Prostate gland (tissue), 2 donors: ENCODE measurements around the gene ZFP69B. TPM values are rescaled to one million over a fixed set of nuclear protein-coding genes. Genes with fewer than 3 reads are reported as not detected.

Experiments
- DNase-seq: peaks from one replicate; pipeline ENCODE4 v3.0.0-alpha.2; 2019; ENCODE audit warnings: low spot score
- H3K27ac ChIP-seq, 2 donors: fragments of 200-600 bp; sonication (generic); 2 replicates each; pipeline ENCODE4 v1.5.1; 2017 to 2019
- H3K27me3 ChIP-seq: fragments of 200-600 bp; sonication (generic); replicated peaks from 2 replicates; pipeline ENCODE4 v1.5.1; 2019; ENCODE audit not compliant: insufficient read depth
- H3K36me3 ChIP-seq, 2 donors: fragments of 200-600 bp; sonication (generic); 1 replicate in 1 of 2; 2 replicates in 1 of 2; pipeline versions ENCODE4 v1.5.1 to v1.8.1; 2017 to 2019
- H3K4me1 ChIP-seq: fragments of 200-600 bp; sonication (generic); replicated peaks from 2 replicates; pipeline ENCODE4 v1.5.1; 2019
- H3K4me3 ChIP-seq, 2 donors: fragments of 200-600 bp; sonication (generic); 2 replicates each; pipeline ENCODE4 v1.5.1; 2017 to 2019
- H3K9me3 ChIP-seq: fragments of 200-600 bp; sonication (generic); 2 replicates; pipeline ENCODE4 v1.5.1; 2017
- POLR2A ChIP-seq: fragments of 450-650 bp; IDR thresholded peaks from one replicate; pipeline ENCODE4 v1.6.1; 2016; ENCODE audit warnings: antibody characterized with exemption, mild to moderate bottlenecking
- POLR2AphosphoS5 ChIP-seq: sonication (generic); formaldehyde crosslinking; IDR thresholded peaks from one replicate; pipeline ENCODE4 v1.6.1; 2017; ENCODE audit warnings: antibody characterized with exemption
- WGBS: methylation state at CpG from one replicate; pipeline ENCODE4 v1.1.5; 2018; 5-methylcytosine and 5-hydroxymethylcytosine counted together
- intact Hi-C: fragments of 100-400 bp; cut with DNase I; formaldehyde crosslinking; loops from one replicate; pipeline ENCODE4 v1.14.2; 2022
- total RNA-seq, 2 donors: library from RNA; depleted of rRNA; stranded (reverse); fragments of >200 nt; gene quantifications; one replicate each; pipeline ENCODE4 v1.1.0, GENCODE V29; 2016
- TF ChIP-seq, protein P1 (sequence below), 4 experiments: fragments of 200-600 bp in 2 of 4; fragments of 450-650 bp in 2 of 4; sonication (generic) in 2 of 4; IDR thresholded peaks; 1 replicate in 3 of 4; 2 replicates in 1 of 4; pipeline ENCODE4 v1.5.1; 2016 to 2019; ENCODE audit warnings: antibody characterized with exemption in 4 of 4, mild to moderate bottlenecking in 2 of 4, moderate library complexity in 2 of 4

ZFP69B gene
- total RNA-seq, 2 donors from 2014 or later: 0.46 to 2.9 TPM

DNA sequence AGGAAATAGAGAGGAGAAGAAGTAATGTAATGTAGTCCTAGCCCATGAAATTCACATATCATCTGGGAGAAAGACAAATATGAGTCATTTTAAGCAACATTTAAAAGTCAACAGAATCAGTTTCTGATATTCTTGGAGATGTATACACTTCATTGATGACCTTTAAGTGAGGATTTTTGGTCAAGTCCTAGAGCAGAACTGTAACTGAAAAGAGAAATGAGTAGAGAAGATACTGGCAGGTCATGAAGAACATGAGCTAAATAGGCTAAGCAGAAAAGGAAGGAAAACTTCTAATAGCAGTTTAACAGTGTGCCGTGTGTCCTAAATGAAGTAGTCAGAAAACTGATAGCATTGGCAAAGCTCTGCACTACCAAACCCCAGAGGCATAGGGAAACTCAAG is 4.6 kb downstream of the ZFP69B start:
- no peak for DNase-seq
- H3K4me1 ChIP-seq: no peaks in the 10 kb centered on the region
- no peaks in the 10 kb centered on the region for H3K36me3 ChIP-seq
- H3K4me3 ChIP-seq: no peak overlapping the region
- H3K27ac ChIP-seq: no peak overlapping the region
- H3K27me3 ChIP-seq: no peaks in the 10 kb centered on the region
- 94% methylated on average over 1 of the region's 1 CpG for WGBS
- H3K9me3 ChIP-seq: no peaks in the 10 kb centered on the region
- TF ChIP-seq, protein P1, sequence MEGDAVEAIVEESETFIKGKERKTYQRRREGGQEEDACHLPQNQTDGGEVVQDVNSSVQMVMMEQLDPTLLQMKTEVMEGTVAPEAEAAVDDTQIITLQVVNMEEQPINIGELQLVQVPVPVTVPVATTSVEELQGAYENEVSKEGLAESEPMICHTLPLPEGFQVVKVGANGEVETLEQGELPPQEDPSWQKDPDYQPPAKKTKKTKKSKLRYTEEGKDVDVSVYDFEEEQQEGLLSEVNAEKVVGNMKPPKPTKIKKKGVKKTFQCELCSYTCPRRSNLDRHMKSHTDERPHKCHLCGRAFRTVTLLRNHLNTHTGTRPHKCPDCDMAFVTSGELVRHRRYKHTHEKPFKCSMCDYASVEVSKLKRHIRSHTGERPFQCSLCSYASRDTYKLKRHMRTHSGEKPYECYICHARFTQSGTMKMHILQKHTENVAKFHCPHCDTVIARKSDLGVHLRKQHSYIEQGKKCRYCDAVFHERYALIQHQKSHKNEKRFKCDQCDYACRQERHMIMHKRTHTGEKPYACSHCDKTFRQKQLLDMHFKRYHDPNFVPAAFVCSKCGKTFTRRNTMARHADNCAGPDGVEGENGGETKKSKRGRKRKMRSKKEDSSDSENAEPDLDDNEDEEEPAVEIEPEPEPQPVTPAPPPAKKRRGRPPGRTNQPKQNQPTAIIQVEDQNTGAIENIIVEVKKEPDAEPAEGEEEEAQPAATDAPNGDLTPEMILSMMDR (IDR thresholded peaks at IDR 0.05): no peak
- intact Hi-C loops: no loop called here

DNA sequence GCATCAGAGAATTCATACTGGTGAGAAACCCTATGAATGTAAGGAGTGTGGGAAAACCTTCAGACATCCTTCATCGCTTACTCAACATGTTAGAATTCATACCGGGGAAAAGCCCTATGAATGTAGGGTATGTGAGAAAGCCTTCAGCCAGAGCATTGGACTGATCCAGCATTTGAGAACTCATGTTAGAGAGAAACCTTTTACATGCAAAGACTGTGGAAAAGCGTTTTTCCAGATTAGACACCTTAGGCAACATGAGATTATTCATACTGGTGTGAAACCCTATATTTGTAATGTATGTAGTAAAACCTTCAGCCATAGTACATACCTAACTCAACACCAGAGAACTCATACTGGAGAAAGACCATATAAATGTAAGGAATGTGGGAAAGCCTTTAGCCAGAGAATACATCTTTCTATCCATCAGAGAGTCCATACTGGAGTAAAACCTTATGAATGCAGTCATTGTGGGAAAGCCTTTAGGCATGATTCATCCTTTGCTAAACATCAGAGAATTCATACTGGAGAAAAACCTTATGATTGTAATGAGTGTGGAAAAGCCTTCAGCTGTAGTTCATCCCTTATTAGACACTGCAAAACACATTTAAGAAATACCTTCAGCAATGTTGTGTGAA is 12.8 kb downstream of the ZFP69B start:
- Histone ChIP-seq H3K4me3 (no peak overlapping the region), H3K4me1 (no peaks in the 10 kb centered on the region), H3K27me3 (no peaks in the 10 kb centered on the region), H3K9me3 (peaks cover 4% of the 10 kb centered on the region), H3K27ac (no peak overlapping the region), H3K36me3 (no peaks in the 10 kb centered on the region)
- intact Hi-C loops: no loop called here
- 99% methylated on average over 3 of the region's 3 CpGs for WGBS
- no peak for DNase-seq
- TF ChIP-seq POLR2AphosphoS5: no peak
- TF ChIP-seq POLR2A: no peak
- TF ChIP-seq, protein P1 (IDR thresholded peaks at IDR 0.05): no peak

DNA sequence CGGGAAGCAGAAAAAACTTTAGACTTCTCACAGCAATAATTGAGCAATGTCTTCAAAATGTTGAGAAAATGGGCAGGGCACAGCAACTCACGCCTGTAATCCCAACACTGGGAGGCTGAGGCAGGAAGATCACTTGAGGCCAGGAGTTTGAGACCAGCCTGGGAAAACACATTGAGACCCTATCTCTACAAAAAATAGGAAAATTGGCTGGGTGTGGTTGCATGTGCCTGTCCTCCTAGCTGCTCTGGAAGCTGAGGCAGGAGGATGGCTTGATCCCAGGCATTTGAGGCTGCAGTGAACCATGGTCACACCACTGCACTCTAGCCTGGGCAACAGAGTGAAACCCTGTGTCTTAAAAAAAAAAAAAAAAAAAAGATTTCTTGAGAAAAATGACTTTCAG is 19.1 kb downstream of the ZFP69B start:
- Histone ChIP-seq H3K4me1 (no peaks in the 10 kb centered on the region), H3K27ac (no peak overlapping the region), H3K4me3 (no peak overlapping the region), H3K9me3 (peaks cover 4% of the 10 kb centered on the region), H3K27me3 (no peaks in the 10 kb centered on the region), H3K36me3 (no peaks in the 10 kb centered on the region)
- intact Hi-C loops: no loop called here
- 96% methylated on average over 2 of the region's 2 CpGs for WGBS
- no peak for DNase-seq
- TF ChIP-seq, protein P1 (IDR thresholded peaks at IDR 0.05): no peak
- TF ChIP-seq POLR2AphosphoS5: no peak
- no peak for TF ChIP-seq POLR2A

DNA sequence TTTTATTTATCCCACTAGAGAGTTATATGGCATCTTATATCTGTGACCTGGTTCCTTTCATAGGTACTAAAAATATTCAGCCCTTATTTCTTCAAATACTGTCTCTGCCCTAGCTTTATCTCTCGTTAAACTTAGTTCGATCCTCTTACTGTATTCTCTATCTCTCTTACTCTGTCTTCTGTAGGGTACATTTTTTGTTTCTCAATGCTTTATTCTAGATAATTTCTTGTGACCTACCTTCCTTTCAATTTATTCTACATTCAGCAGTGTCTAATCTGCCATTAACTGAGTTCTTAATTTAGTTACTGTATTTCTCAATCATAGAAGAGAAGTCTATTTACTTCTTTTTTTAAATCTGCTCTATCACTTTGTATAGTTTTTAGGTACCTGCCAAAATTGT is 25.0 kb downstream of the ZFP69B start:
- Histone ChIP-seq H3K27me3 (no peaks in the 10 kb centered on the region), H3K27ac (no peak overlapping the region), H3K4me1 (no peaks in the 10 kb centered on the region), H3K36me3 (no peaks in the 10 kb centered on the region), H3K4me3 (no peak overlapping the region), H3K9me3 (no peaks in the 10 kb centered on the region)
- WGBS: 95% methylated on average over 2 of the region's 2 CpGs
- intact Hi-C loops: no loop called here
- no peak for DNase-seq
- TF ChIP-seq, protein P1 (IDR thresholded peaks at IDR 0.05): no peak
- TF ChIP-seq POLR2A: no peak
- no peak for TF ChIP-seq POLR2AphosphoS5

DNA sequence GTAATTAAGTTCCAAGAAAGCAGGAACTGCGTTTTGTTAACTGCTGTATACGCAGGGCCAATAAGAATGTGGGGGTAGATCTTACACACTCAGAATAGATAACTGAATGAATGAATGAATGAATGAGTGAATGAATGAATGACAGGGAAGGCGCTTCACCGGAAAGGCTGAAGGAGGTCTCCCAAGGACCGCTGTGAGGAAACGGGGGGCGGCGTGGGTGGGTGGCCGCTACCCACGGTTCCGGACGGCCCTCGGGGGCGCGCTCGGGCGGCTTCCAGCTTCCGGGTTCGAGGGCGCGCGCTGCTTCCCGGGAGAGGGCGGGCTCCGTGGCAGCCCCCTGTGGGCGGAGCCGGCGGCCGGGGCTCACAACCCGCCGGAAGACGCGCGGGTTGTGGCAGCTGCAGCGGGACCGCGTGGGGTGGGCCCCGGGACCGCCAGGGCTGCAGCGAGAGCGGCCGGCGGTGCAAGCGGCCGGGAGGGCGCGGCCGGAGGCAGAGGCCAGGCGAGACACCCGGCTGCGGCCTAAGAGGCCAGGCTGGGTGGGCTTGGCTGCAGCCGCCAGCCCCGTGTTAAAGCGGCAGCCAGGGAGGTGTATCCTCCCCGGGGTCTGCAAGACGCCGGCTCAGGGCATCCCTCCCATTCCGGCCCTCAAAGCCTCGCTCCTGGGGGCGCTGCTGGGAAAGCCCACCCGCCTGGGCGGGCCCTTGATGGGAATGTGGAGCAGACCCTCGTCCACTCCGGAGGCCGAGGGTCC is 26.8 kb downstream of the ZFP69B start, which contains the start of gene ZFP69:
TSS of gene ZFP69 (plus strand) at position 367 of the 754 bp plus-strand sequence. CDS start 2,072 bp downstream, outside the sequence.
- Histone ChIP-seq H3K27ac (peak within 1 kb of the TSS; percentile 47 to 50), H3K9me3 (no peaks in the 10 kb centered on the region), H3K36me3 (peaks cover 0 to 5% of the 10 kb centered on the region in 2 donors), H3K4me3 (peak within 1 kb of the TSS; percentile 59 to 82), H3K4me1 (no peaks in the 10 kb centered on the region), H3K27me3 (no peaks in the 10 kb centered on the region)
- TF ChIP-seq POLR2A: peak; percentile 36
- TF ChIP-seq POLR2AphosphoS5: no peak
- TF ChIP-seq, protein P1 (IDR thresholded peaks at IDR 0.05): peak in 1 of 4 experiments; percentile 4
- intact Hi-C loops: no loop called here
- under 1% methylated on average over 65 of the region's 65 CpGs for WGBS
- DNase-seq: peak; percentile 10
